ENCODE measurements around the gene RALGPS1. TPM values are rescaled to one million over a fixed set of nuclear protein-coding genes. Genes with fewer than 3 reads are reported as not detected.

The RALGPS1 gene
- total RNA-seq, 1 donor from 2014 or later: 15.3 TPM

GRCh38 chr9:127130661-127131538 lies 216.3 kb downstream of the RALGPS1 start:
- intact Hi-C loops (cut with DNase I): no loop called here
- peak; percentile 50 for ATAC-seq
- DNase-seq (ENCODE audit: missing footprints): peak; percentile 78

- no peak for DNase-seq (ENCODE audit: missing footprints)
- ATAC-seq: no peak
- intact Hi-C loops (cut with DNase I): no loop called here
Measured at GRCh38 chr9:127131871-127132270, 217.3 kb downstream of the RALGPS1 start.

- intact Hi-C loops (cut with DNase I): no loop called here
- DNase-seq (ENCODE audit: missing footprints) (no peak), ATAC-seq (no peak)
Measured at GRCh38 chr9:127132375-127132774, 217.8 kb downstream of the RALGPS1 start.

- DNase-seq (ENCODE audit: missing footprints) (no peak), ATAC-seq (no peak)
- intact Hi-C loops (cut with DNase I): no loop called here
Measured at GRCh38 chr9:127132921-127133647, 218.5 kb downstream of the RALGPS1 start.

GRCh38 chr9:127133739-127134167 lies 219.2 kb downstream of the RALGPS1 start:
- ATAC-seq (peak; percentile 37), DNase-seq (ENCODE audit: missing footprints) (no peak)
- intact Hi-C loops (cut with DNase I): no loop called here

GRCh38 chr9:127135056-127135745 lies 220.6 kb downstream of the RALGPS1 start:
- ATAC-seq (no peak), DNase-seq (ENCODE audit: missing footprints) (no peak)
- intact Hi-C loops (cut with DNase I): no loop called here

- no peak for DNase-seq (ENCODE audit: missing footprints)
- intact Hi-C loops (cut with DNase I): no loop called here
- ATAC-seq: no peak
Measured at GRCh38 chr9:127136081-127136879, 221.7 kb downstream of the RALGPS1 start.

GRCh38 chr9:127136880-127137639 lies 222.5 kb downstream of the RALGPS1 start:
- DNase-seq (ENCODE audit: missing footprints) (no peak), ATAC-seq (no peak)
- intact Hi-C loops (cut with DNase I): no loop called here

GRCh38 chr9:127137640-127138360 lies 223.2 kb downstream of the RALGPS1 start:
- intact Hi-C loops (cut with DNase I): no loop called here
- ATAC-seq (no peak), DNase-seq (ENCODE audit: missing footprints) (no peak)

- ATAC-seq: no peak
- intact Hi-C loops (cut with DNase I): no loop called here
Measured at GRCh38 chr9:127138444-127138843, 223.9 kb downstream of the RALGPS1 start.

GRCh38 chr9:127139071-127139731 lies 224.6 kb downstream of the RALGPS1 start:
- ATAC-seq (no peak), DNase-seq (ENCODE audit: missing footprints) (no peak)
- intact Hi-C loops (cut with DNase I): no loop called here

More at GRCh38 chr9:127138444-127138843, 223.9 kb downstream of the RALGPS1 start:
- DNase-seq (ENCODE audit: missing footprints): no peak

- intact Hi-C loops (cut with DNase I): no loop called here
- DNase-seq (ENCODE audit: missing footprints): no peak
- no peak for ATAC-seq
Measured at GRCh38 chr9:127139775-127140174, 225.2 kb downstream of the RALGPS1 start.

GRCh38 chr9:127140181-127140580 lies 225.6 kb downstream of the RALGPS1 start:
- intact Hi-C loops (cut with DNase I): no loop called here
- DNase-seq (ENCODE audit: missing footprints) (no peak), ATAC-seq (no peak)

- no peak for DNase-seq (ENCODE audit: missing footprints)
- no peak for ATAC-seq
- intact Hi-C loops (cut with DNase I): no loop called here
Measured at GRCh38 chr9:127140842-127141675, 226.5 kb downstream of the RALGPS1 start.

GRCh38 chr9:127142291-127142690 lies 227.7 kb downstream of the RALGPS1 start:
- intact Hi-C loops (cut with DNase I): no loop called here
- ATAC-seq (no peak), DNase-seq (ENCODE audit: missing footprints) (no peak)

GRCh38 chr9:127142931-127143464 lies 228.4 kb downstream of the RALGPS1 start:
- ATAC-seq (no peak), DNase-seq (ENCODE audit: missing footprints) (no peak)
- intact Hi-C loops (cut with DNase I): no loop called here
